Mesodermal cell (in vitro differentiated cells): Measurements from ENCODE around the gene LHX6.

Source experiments
- H3K27ac ChIP-seq: 2 replicates; pipeline ENCODE4 v1.7.0; 2013; ENCODE audit warnings: mild to moderate bottlenecking, low read depth, low read length, moderate library complexity; ENCODE audit not compliant: severe bottlenecking
- H3K36me3 ChIP-seq: 2 replicates; pipeline ENCODE4 v1.7.1; 2013; ENCODE audit warnings: mild to moderate bottlenecking, low read length, moderate library complexity; ENCODE audit not compliant: control insufficient read depth, insufficient read depth
- H3K4me1 ChIP-seq: one replicate; pipeline ENCODE4 v1.7.1; 2013; ENCODE audit warnings: mild to moderate bottlenecking, low read length; ENCODE audit not compliant: insufficient read depth, control insufficient read depth, poor library complexity, severe bottlenecking
- H3K4me3 ChIP-seq: 2 replicates; pipeline ENCODE4 v1.7.0; 2013; ENCODE audit warnings: low read length, control low read depth, mild to moderate bottlenecking; ENCODE audit not compliant: insufficient read depth, poor library complexity, severe bottlenecking; ENCODE audit errors: extremely low read depth
- H3K9me3 ChIP-seq: 2 replicates; pipeline ENCODE4 v1.7.1; 2013; ENCODE audit warnings: mild to moderate bottlenecking, low read length, moderate library complexity; ENCODE audit not compliant: control insufficient read depth
- WGBS, 2 experiments: methylation state at CpG; one replicate each; pipeline ENCODE4 v1.1.5; 2013; ENCODE audit warnings: missing lambda C conversion rate in 2 of 2; ENCODE audit not compliant: insufficient coverage in 2 of 2; 5-methylcytosine and 5-hydroxymethylcytosine counted together

The LHX6 gene

DNA sequence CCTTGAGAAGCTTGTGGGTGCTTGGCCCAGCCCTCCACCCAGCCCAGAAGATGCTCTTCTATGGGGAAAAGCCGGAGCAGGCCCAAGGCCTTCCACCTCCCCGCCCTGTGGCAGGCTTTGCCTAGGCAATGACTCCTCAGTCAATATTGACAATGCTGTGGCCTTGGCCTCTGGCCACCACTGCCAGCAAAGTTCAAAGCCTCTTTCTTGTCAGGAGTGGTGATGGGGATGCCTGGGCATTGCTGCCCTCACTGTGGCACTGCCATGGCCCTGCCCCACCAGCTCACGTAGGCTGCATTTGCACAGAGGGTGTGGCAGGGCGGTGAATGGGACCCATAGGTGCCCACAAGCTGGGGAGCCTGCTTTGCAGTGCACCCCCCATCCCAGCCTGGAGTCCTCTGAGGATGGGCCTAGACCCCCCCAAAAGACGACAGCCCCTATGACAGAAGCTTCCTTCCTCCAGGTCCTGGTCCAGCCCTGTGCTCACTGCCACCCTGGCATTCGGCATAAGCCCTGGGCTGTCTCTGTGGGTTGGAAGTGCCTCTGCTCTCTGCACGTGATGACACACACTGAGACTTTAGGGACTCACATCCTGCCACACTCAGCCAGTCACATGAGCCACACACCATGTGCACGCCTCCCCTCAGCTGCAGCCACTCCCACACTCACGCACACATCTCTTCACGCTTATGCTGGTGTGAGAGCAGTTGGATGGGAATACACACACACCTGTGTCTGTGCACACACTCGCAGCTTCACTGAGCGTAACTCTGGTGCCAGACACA, 38.0 kb downstream of the LHX6 start:
- H3K4me1 ChIP-seq: no peaks in the 10 kb centered on the region
- 94 to 95% methylated on average over 8 to 10 of the region's 12 CpGs for WGBS, 2 experiments
- no peak overlapping the region for H3K27ac ChIP-seq
- no peaks in the 10 kb centered on the region for H3K9me3 ChIP-seq
- H3K4me3 ChIP-seq: no peak overlapping the region
- no peaks in the 10 kb centered on the region for H3K36me3 ChIP-seq

GRCh38 chr9:122188369-122188768, 40.4 kb downstream of the LHX6 start:
- H3K27ac ChIP-seq: no peak overlapping the region
- WGBS, 2 experiments: 85 to 100% methylated on average over 2 to 3 of the region's 6 CpGs
- no peaks in the 10 kb centered on the region for H3K4me1 ChIP-seq
- H3K36me3 ChIP-seq: no peaks in the 10 kb centered on the region
- no peaks in the 10 kb centered on the region for H3K9me3 ChIP-seq
- H3K4me3 ChIP-seq: no peak overlapping the region

- Histone ChIP-seq H3K4me3 (no peak overlapping the region), H3K4me1 (no peaks in the 10 kb centered on the region), H3K9me3 (no peaks in the 10 kb centered on the region), H3K27ac (no peak overlapping the region), H3K36me3 (no peaks in the 10 kb centered on the region)
- 83 to 91% methylated on average over 6 to 8 of the region's 8 CpGs for WGBS, 2 experiments
Measured at GRCh38 chr9:122186777-122187470, 41.8 kb downstream of the LHX6 start.

DNA sequence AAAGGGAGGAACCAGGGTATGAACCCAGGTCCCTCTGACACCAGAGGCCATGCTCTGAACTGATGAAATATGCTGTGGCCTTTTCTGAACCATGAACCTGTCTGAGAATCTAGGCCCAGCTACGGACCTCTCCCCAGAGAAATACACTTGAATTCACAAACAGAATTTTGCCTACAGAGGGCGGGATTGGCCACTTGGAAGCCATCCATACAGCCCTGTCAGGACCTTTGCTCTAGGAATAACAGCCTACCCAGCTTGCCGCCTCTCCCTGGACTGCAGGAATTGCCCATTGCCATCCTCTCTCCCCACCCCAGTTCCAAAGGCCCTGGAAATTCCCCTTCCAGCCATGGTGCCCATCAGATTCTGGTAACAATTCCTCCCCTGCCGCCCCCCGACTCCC, 42.5 kb downstream of the LHX6 start:
- H3K27ac ChIP-seq: no peak overlapping the region
- no peaks in the 10 kb centered on the region for H3K4me1 ChIP-seq
- 74 to 83% methylated on average over 4 to 5 of the region's 5 CpGs for WGBS, 2 experiments
- H3K9me3 ChIP-seq: no peaks in the 10 kb centered on the region
- no peaks in the 10 kb centered on the region for H3K36me3 ChIP-seq
- H3K4me3 ChIP-seq: no peak overlapping the region

DNA sequence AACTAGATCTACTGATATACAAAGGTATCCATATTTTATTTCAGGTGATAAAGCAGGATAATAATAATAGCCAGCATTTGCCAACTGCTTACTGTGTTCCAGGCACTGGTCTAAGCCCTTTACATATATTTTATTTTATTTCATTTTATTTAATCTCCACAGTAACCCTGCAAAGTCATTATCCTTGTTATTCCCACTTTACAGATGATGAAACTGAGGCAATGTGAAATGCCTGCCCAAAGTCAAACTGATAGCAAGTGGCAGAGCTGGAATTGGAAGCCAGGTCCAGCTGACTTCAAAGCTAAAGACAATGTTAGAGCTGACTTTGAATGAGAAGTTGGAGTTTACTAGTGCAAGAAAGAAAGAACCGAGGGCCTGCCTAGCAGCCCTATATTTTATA, 44.2 kb downstream of the LHX6 start:
- Histone ChIP-seq H3K4me1 (peaks cover 4% of the 10 kb centered on the region), H3K36me3 (no peaks in the 10 kb centered on the region), H3K27ac (no peak overlapping the region), H3K9me3 (no peaks in the 10 kb centered on the region), H3K4me3 (no peak overlapping the region)
- WGBS, 2 experiments: no CpG with 5 or more reads among the region's 1 CpG

- Histone ChIP-seq H3K27ac (no peak overlapping the region), H3K36me3 (no peaks in the 10 kb centered on the region), H3K9me3 (no peaks in the 10 kb centered on the region), H3K4me3 (no peak overlapping the region), H3K4me1 (peaks cover 7% of the 10 kb centered on the region)
- 93 to 96% methylated on average over 6 to 7 of the region's 7 CpGs for WGBS, 2 experiments
Measured at GRCh38 chr9:122183501-122183900, 45.3 kb downstream of the LHX6 start.

DNA sequence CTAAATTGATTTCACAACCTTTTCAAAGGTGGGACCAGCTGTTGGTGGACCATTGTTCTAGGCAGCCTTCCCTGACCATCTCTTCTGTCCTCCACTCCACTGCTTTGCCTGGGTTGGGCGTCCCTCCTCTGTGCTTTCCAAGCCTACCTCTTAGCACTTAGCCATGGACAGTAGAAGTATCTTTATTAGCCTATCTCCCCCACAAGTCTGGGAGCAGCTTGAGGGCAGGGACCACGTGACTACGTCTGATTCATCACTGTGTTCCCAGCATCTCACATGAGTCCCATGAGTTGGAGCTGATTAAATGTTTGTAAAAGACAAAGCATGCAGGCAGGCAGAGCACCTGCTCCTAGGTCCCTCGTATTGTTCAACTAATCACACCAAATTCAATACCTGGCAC, 48.1 kb downstream of the LHX6 start:
- no peaks in the 10 kb centered on the region for H3K9me3 ChIP-seq
- peaks cover 7% of the 10 kb centered on the region for H3K4me1 ChIP-seq
- H3K4me3 ChIP-seq: no peak overlapping the region
- no peaks in the 10 kb centered on the region for H3K36me3 ChIP-seq
- H3K27ac ChIP-seq: no peak overlapping the region
- WGBS, 2 experiments: 95 to 100% methylated on average over 2 to 3 of the region's 4 CpGs

GRCh38 chr9:122179690-122180074, 49.1 kb downstream of the LHX6 start:
- H3K4me3 ChIP-seq: no peak overlapping the region

GRCh38 chr9:122179054-122179689, 49.6 kb downstream of the LHX6 start:
- no peaks in the 10 kb centered on the region for H3K36me3 ChIP-seq
- no peaks in the 10 kb centered on the region for H3K9me3 ChIP-seq
- peaks cover 7% of the 10 kb centered on the region for H3K4me1 ChIP-seq
- H3K27ac ChIP-seq: no peak overlapping the region
- WGBS, 2 experiments: 87 to 96% methylated on average over 2 to 5 of the region's 5 CpGs
- H3K4me3 ChIP-seq: no peak overlapping the region

More at GRCh38 chr9:122179690-122180074, 49.1 kb downstream of the LHX6 start:
- 60 to 83% methylated on average over 1 of the region's 2 CpGs for WGBS, 2 experiments
- no peaks in the 10 kb centered on the region for H3K9me3 ChIP-seq
- H3K36me3 ChIP-seq: no peaks in the 10 kb centered on the region
- H3K4me1 ChIP-seq: peaks cover 7% of the 10 kb centered on the region
- no peak overlapping the region for H3K27ac ChIP-seq

- WGBS, 2 experiments: 87 to 93% methylated on average over 1 to 2 of the region's 2 CpGs
Measured at GRCh38 chr9:122176916-122177315, 51.8 kb downstream of the LHX6 start.

More at GRCh38 chr9:122176916-122177315, 51.8 kb downstream of the LHX6 start:
- no peak overlapping the region for H3K4me3 ChIP-seq
- H3K36me3 ChIP-seq: no peaks in the 10 kb centered on the region
- H3K9me3 ChIP-seq: no peaks in the 10 kb centered on the region
- peaks cover 7% of the 10 kb centered on the region for H3K4me1 ChIP-seq
- no peak overlapping the region for H3K27ac ChIP-seq
